Activated CD4-positive, alpha-beta T cell treated with anti-CD3 and anti-CD28 coated beads, Interleukin-2, amount 10 ng/mL, durations not matched to agents 7 days and 5 days (primary cell): ENCODE data around the gene DSC1. TPM values are rescaled to one million over a fixed set of nuclear protein-coding genes. Genes with fewer than 3 reads are reported as not detected.

Source experiments
- CTCF ChIA-PET: fragments of 350-600 bp; sonication (Branson Sonifier 250); formaldehyde crosslinking; loops from one replicate; lab custom pipeline; 2021; ENCODE audit warnings: antibody characterized with exemption; lab: Charles Lee
- POLR2A ChIA-PET: fragments of 350-600 bp; sonication (Branson Sonifier 250); formaldehyde crosslinking; loops from one replicate; lab custom pipeline; 2021; ENCODE audit warnings: antibody characterized with exemption; lab: Charles Lee
- DNase-seq: peaks from one replicate; pipeline ENCODE4 v3.0.0-alpha.2; 2020
- H3K27ac Mint-ChIP-seq: one replicate; pipeline ENCODE4 v1.8.0; 2021; ENCODE audit warnings: mild to moderate bottlenecking, moderate library complexity, mixed read lengths
- H3K27me3 Mint-ChIP-seq: one replicate; pipeline ENCODE4 v1.8.0; 2021; ENCODE audit warnings: mixed read lengths
- H3K36me3 Mint-ChIP-seq: one replicate; pipeline ENCODE4 v1.8.0; 2021; ENCODE audit warnings: low read depth, mixed read lengths
- H3K4me1 Mint-ChIP-seq: one replicate; pipeline ENCODE4 v1.8.0; 2021; ENCODE audit warnings: mixed read lengths
- H3K4me3 Mint-ChIP-seq: one replicate; pipeline ENCODE4 v1.8.0; 2021; ENCODE audit warnings: mild to moderate bottlenecking, moderate library complexity, mixed read lengths
- H3K9me3 Mint-ChIP-seq: one replicate; pipeline ENCODE4 v1.8.0; 2021; ENCODE audit warnings: mixed read lengths
- total RNA-seq, 2 experiments: library from RNA; stranded (reverse); gene quantifications; one replicate each; pipeline ENCODE4 v1.2.3, GENCODE V29; 2021

The DSC1 gene
- total RNA-seq, 2 experiments from 2014 or later = 0.27 to 0.33 TPM

GRCh38 chr18:31093880-31094279, 68.8 kb downstream of the DSC1 start:
- H3K9me3 Mint-ChIP-seq = no peaks in the 10 kb centered on the region
- H3K36me3 Mint-ChIP-seq = no peaks in the 10 kb centered on the region
- peaks cover 2% of the 10 kb centered on the region for H3K27me3 Mint-ChIP-seq
- H3K4me3 Mint-ChIP-seq = no peak overlapping the region
- ChIA-PET CTCF (no interaction called here), POLR2A (no interaction called here)
- H3K4me1 Mint-ChIP-seq = no peaks in the 10 kb centered on the region
- DNase-seq = no peak
- H3K27ac Mint-ChIP-seq = no peak overlapping the region

- ChIA-PET POLR2A (no interaction called here), CTCF (no interaction called here)
- no peaks in the 10 kb centered on the region for H3K4me1 Mint-ChIP-seq
- no peak overlapping the region for H3K27ac Mint-ChIP-seq
- no peak overlapping the region for H3K4me3 Mint-ChIP-seq
- H3K9me3 Mint-ChIP-seq = no peaks in the 10 kb centered on the region
- no peaks in the 10 kb centered on the region for H3K36me3 Mint-ChIP-seq
- DNase-seq = no peak
- H3K27me3 Mint-ChIP-seq = no peaks in the 10 kb centered on the region
These were observed 69.4 kb downstream of the DSC1 start for GRCh38 chr18:31093294-31093693.

GRCh38 chr18:31091350-31091749, 71.3 kb downstream of the DSC1 start:
- CTCF ChIA-PET = no interaction called here
- POLR2A ChIA-PET = no interaction called here

GRCh38 chr18:31088532-31088931, 74.1 kb downstream of the DSC1 start:
- H3K36me3 Mint-ChIP-seq = no peaks in the 10 kb centered on the region
- POLR2A ChIA-PET = no interaction called here
- H3K4me1 Mint-ChIP-seq = no peaks in the 10 kb centered on the region
- no peaks in the 10 kb centered on the region for H3K27me3 Mint-ChIP-seq
- no peak overlapping the region for H3K4me3 Mint-ChIP-seq
- DNase-seq = no peak
- no peaks in the 10 kb centered on the region for H3K9me3 Mint-ChIP-seq
- CTCF ChIA-PET = no interaction called here
- no peak overlapping the region for H3K27ac Mint-ChIP-seq

More at GRCh38 chr18:31091350-31091749, 71.3 kb downstream of the DSC1 start:
- no peaks in the 10 kb centered on the region for H3K4me1 Mint-ChIP-seq
- H3K9me3 Mint-ChIP-seq = no peaks in the 10 kb centered on the region
- H3K27me3 Mint-ChIP-seq = no peaks in the 10 kb centered on the region
- H3K36me3 Mint-ChIP-seq = no peaks in the 10 kb centered on the region
- H3K27ac Mint-ChIP-seq = no peak overlapping the region
- no peak for DNase-seq
- H3K4me3 Mint-ChIP-seq = no peak overlapping the region

GRCh38 chr18:31079973-31080372, 82.7 kb downstream of the DSC1 start:
- Mint-ChIP-seq H3K27me3 (no peaks in the 10 kb centered on the region), H3K9me3 (no peaks in the 10 kb centered on the region), H3K27ac (no peak overlapping the region), H3K36me3 (no peaks in the 10 kb centered on the region), H3K4me3 (no peak overlapping the region), H3K4me1 (no peaks in the 10 kb centered on the region)
- CTCF ChIA-PET = no interaction called here
- DNase-seq = no peak
- POLR2A ChIA-PET = no interaction called here

Other genes with a start within 250 kb of the DSC1 start
- not detected for gene DSC3, start 120.1 kb downstream of the DSC1 start, total RNA-seq
- gene DSC2, start 60.4 kb downstream of the DSC1 start, total RNA-seq = not detected
- not detected for gene DSG1, start 155.3 kb upstream of the DSC1 start, total RNA-seq
- gene DSG4, start 213.9 kb upstream of the DSC1 start, total RNA-seq = not detected